ENCODE results near the gene FBXW12.

FBXW12 gene

GRCh38 chr3:48433472-48434118 lies 61.6 kb downstream of the FBXW12 start:
- H3K27ac ChIP-seq = peak overlapping the region; percentile 99
- TF ChIP-seq CTCF (conservative IDR thresholded peaks at IDR 0.05; ENCODE audit: low read depth) = no peak
- ChIA-PET CTCF (interaction anchor here (0.7 to 1.8 kb wide), 4 partner anchors 32 to 269 kb away, joined by 3 to 12 read pairs (median 4); no protein-coding TSS in a partner anchor), POLR2A (ENCODE audit: low non-redundant PET) (interaction anchor here (0.5 to 0.8 kb wide), 2 partner anchors 71 to 132 kb away, joined by 3 to 4 read pairs; no protein-coding TSS in a partner anchor)
- peak; percentile 81 for DNase-seq (ENCODE audit: low spot score)

DNA sequence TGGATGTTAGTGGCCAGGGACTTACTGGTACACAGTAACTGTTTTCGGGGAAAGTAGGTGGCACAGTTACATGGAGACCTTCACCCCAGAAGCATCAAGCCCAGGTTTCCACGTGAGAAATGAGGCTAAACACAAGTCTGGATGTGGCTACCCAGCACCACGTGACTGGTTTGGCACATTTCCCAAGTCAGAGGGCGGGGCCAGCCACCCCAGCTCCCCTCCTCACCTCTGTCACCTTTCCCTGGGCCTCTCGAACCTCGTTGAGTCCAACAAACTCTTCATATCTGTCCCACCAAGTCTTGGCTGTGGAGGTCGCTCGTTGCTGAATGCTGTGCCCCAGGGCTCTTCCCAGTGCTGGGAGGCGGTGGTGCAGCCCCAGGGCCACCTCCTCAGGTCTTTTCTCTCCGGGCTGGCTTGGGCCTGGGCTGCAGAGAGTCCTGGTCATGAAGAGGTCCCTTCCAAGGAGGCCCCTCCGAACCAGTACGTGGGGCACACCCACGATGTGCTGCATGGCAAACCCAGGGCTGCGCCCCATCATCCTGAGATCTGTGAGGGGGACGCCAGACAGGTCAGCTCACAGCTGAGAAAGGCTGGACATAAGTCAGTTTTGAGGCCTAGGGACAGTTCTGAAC lies 62.7 kb downstream of the FBXW12 start:
- no peak for DNase-seq (ENCODE audit: low spot score)
- TF ChIP-seq CTCF (conservative IDR thresholded peaks at IDR 0.05; ENCODE audit: low read depth) = no peak
- H3K27ac ChIP-seq = peak overlapping the region; percentile 99
- POLR2A ChIA-PET (ENCODE audit: low non-redundant PET) = no interaction called here
- CTCF ChIA-PET = interaction anchor here (0.7 to 1.1 kb wide), 2 partner anchors 34 to 271 kb away, joined by 3 read pairs; no protein-coding TSS in a partner anchor

GRCh38 chr3:48435223-48435595 lies 63.2 kb downstream of the FBXW12 start:
- DNase-seq (ENCODE audit: low spot score) = no peak
- no peak for TF ChIP-seq CTCF (conservative IDR thresholded peaks at IDR 0.05; ENCODE audit: low read depth)
- CTCF ChIA-PET = interaction anchor here (0.6 to 2.5 kb wide), 10 partner anchors 16 to 1199 kb away, joined by 3 to 68 read pairs (median 7); partner anchors contain the start of gene ZNF589
- POLR2A ChIA-PET (ENCODE audit: low non-redundant PET) = interaction anchor here (1.0 to 1.5 kb wide), 3 partner anchors 34 to 36 kb away, joined by 3 to 4 read pairs (median 3); no protein-coding TSS in a partner anchor
- H3K27ac ChIP-seq = peak overlapping the region; percentile 99

GRCh38 chr3:48435774-48436476 lies 63.9 kb downstream of the FBXW12 start:
- ChIA-PET POLR2A (ENCODE audit: low non-redundant PET) (interaction anchor here (1.0 to 1.5 kb wide), 3 partner anchors 35 to 36 kb away, joined by 3 to 4 read pairs (median 3); no protein-coding TSS in a partner anchor), CTCF (interaction anchor here (0.5 to 2.5 kb wide), 24 partner anchors 10 to 1198 kb away, joined by 3 to 68 read pairs (median 4); partner anchors contain the start of gene ZNF589)
- DNase-seq (ENCODE audit: low spot score) = peak; percentile 66
- H3K27ac ChIP-seq = peak overlapping the region; percentile 99
- TF ChIP-seq CTCF (conservative IDR thresholded peaks at IDR 0.05; ENCODE audit: low read depth) = peak; percentile 98

DNA sequence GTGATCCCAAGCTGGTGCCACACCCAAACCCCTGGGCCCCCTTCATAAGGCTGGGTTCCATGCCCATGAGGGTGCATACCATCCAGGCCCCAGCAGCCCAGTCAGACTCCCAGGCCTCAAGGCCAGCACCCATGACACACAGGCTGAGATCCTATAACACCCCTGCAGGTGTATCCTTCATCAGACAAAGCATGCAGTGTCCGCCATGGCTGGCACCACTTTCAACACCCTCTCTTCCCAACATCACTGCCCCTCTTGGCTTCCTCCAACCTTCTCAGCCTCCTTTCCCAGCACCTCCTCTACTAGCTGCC lies 64.4 kb downstream of the FBXW12 start:
- ChIA-PET CTCF (interaction anchor here (0.6 to 2.5 kb wide), 18 partner anchors 9 to 242 kb away, joined by 3 to 68 read pairs (median 5); partner anchors contain the start of gene ZNF589), POLR2A (ENCODE audit: low non-redundant PET) (interaction anchor here (1.3 to 1.5 kb wide), 2 partner anchors 35 to 36 kb away, joined by 3 to 4 read pairs; no protein-coding TSS in a partner anchor)
- peak overlapping the region; percentile 99 for H3K27ac ChIP-seq
- no peak for DNase-seq (ENCODE audit: low spot score)
- TF ChIP-seq CTCF (conservative IDR thresholded peaks at IDR 0.05; ENCODE audit: low read depth) = no peak

GRCh38 chr3:48436855-48437254 lies 64.8 kb downstream of the FBXW12 start:
- ChIA-PET CTCF (interaction anchor here (1.9 to 2.5 kb wide), 2 partner anchors 36 to 163 kb away, joined by 25 to 68 read pairs; no protein-coding TSS in a partner anchor), POLR2A (ENCODE audit: low non-redundant PET) (interaction anchor here (1.5 kb wide), 1 partner anchor 35 kb away, joined by 4 read pairs; no protein-coding TSS in a partner anchor)
- peak overlapping the region; percentile 99 for H3K27ac ChIP-seq
- TF ChIP-seq CTCF (conservative IDR thresholded peaks at IDR 0.05; ENCODE audit: low read depth) = no peak
- DNase-seq (ENCODE audit: low spot score) = no peak

Data from RWPE1 (cell line).